ENCODE measurements around the gene DDX23.

DDX23 gene

GRCh38 chr12:48838048-48838447 is 13.9 kb downstream of the DDX23 start:
- no peaks in the 10 kb centered on the region for H3K27me3 ChIP-seq (ENCODE audit: control insufficient read depth, low read length)
- H3K27ac ChIP-seq (ENCODE audit: low read depth, low read length) = no peak overlapping the region
- H3K9me3 ChIP-seq (ENCODE audit: control insufficient read depth, insufficient read depth, low read length) = no peaks in the 10 kb centered on the region
- H3K36me3 ChIP-seq (ENCODE audit: control insufficient read depth, low read length) = peaks cover 66% of the 10 kb centered on the region
- H3F3A ChIP-seq (ENCODE audit: control insufficient read depth, insufficient read depth) = no peaks in the 10 kb centered on the region
- no peaks in the 10 kb centered on the region for H3K9me2 ChIP-seq (replicated peaks; ENCODE audit: control insufficient read depth, low read length)
- no peak for TF ChIP-seq EZH2phosphoT487 (IDR thresholded peaks at IDR 0.05; ENCODE audit: borderline replicate concordance, low read length)
- no peak for TF ChIP-seq CTCF (IDR thresholded peaks at IDR 0.05; ENCODE audit: low read depth, low read length, poor library complexity, severe bottlenecking)
- H4K20me1 ChIP-seq (ENCODE audit: control insufficient read depth, insufficient read depth, low read depth, low read length) = no peaks in the 10 kb centered on the region; the same call in 1 of the 2 replicates
- no peaks in the 10 kb centered on the region for H3K4me1 ChIP-seq (ENCODE audit: control insufficient read depth, low read length)
- H3K4me3 ChIP-seq (ENCODE audit: low read length) = no peak overlapping the region
- H3K79me2 ChIP-seq (ENCODE audit: control insufficient read depth, low read length) = no peaks in the 10 kb centered on the region
- no peak overlapping the region for H3K4me2 ChIP-seq (ENCODE audit: low read length)

- H3K79me2 ChIP-seq (ENCODE audit: control insufficient read depth, low read length) = no peaks in the 10 kb centered on the region
- H3K27ac ChIP-seq (ENCODE audit: low read depth, low read length) = no peak overlapping the region
- no peak overlapping the region for H3K4me2 ChIP-seq (ENCODE audit: low read length)
- H3K4me1 ChIP-seq (ENCODE audit: control insufficient read depth, low read length) = no peaks in the 10 kb centered on the region
- no peaks in the 10 kb centered on the region for H3K27me3 ChIP-seq (ENCODE audit: control insufficient read depth, low read length)
- H3K4me3 ChIP-seq (ENCODE audit: low read length) = no peak overlapping the region
- no peaks in the 10 kb centered on the region; the same call in 1 of the 2 replicates for H4K20me1 ChIP-seq (ENCODE audit: control insufficient read depth, insufficient read depth, low read depth, low read length)
- peaks cover 88% of the 10 kb centered on the region for H3K36me3 ChIP-seq (ENCODE audit: control insufficient read depth, low read length)
- TF ChIP-seq EZH2phosphoT487 (IDR thresholded peaks at IDR 0.05; ENCODE audit: borderline replicate concordance, low read length) (no peak), CTCF (IDR thresholded peaks at IDR 0.05; ENCODE audit: low read depth, low read length, poor library complexity, severe bottlenecking) (no peak)
- no peaks in the 10 kb centered on the region for H3K9me2 ChIP-seq (replicated peaks; ENCODE audit: control insufficient read depth, low read length)
- no peaks in the 10 kb centered on the region for H3K9me3 ChIP-seq (ENCODE audit: control insufficient read depth, insufficient read depth, low read length)
- no peaks in the 10 kb centered on the region for H3F3A ChIP-seq (ENCODE audit: control insufficient read depth, insufficient read depth)
These were observed 19.5 kb downstream of the DDX23 start for GRCh38 chr12:48832321-48833060.

GRCh38 chr12:48831257-48831656 is 20.7 kb downstream of the DDX23 start:
- Histone ChIP-seq H3K4me3 (ENCODE audit: low read length) (no peak overlapping the region), H3K79me2 (ENCODE audit: control insufficient read depth, low read length) (no peaks in the 10 kb centered on the region), H3K27ac (ENCODE audit: low read depth, low read length) (no peak overlapping the region), H3F3A (ENCODE audit: control insufficient read depth, insufficient read depth) (no peaks in the 10 kb centered on the region), H4K20me1 (ENCODE audit: control insufficient read depth, insufficient read depth, low read depth, low read length) (no peaks in the 10 kb centered on the region; the same call in 1 of the 2 replicates), H3K27me3 (ENCODE audit: control insufficient read depth, low read length) (no peaks in the 10 kb centered on the region), H3K4me1 (ENCODE audit: control insufficient read depth, low read length) (no peaks in the 10 kb centered on the region), H3K9me2 (replicated peaks; ENCODE audit: control insufficient read depth, low read length) (no peaks in the 10 kb centered on the region), H3K4me2 (ENCODE audit: low read length) (no peak overlapping the region), H3K9me3 (ENCODE audit: control insufficient read depth, insufficient read depth, low read length) (no peaks in the 10 kb centered on the region), H3K36me3 (ENCODE audit: control insufficient read depth, low read length) (peaks cover 75% of the 10 kb centered on the region)
- no peak for TF ChIP-seq CTCF (IDR thresholded peaks at IDR 0.05; ENCODE audit: low read depth, low read length, poor library complexity, severe bottlenecking)
- TF ChIP-seq EZH2phosphoT487 (IDR thresholded peaks at IDR 0.05; ENCODE audit: borderline replicate concordance, low read length) = no peak

All from DOHH2 (cell line).